Endometrial microvascular endothelial cells (primary cell): ENCODE measurements around the gene NPHP4. TPM values are rescaled to one million over a fixed set of nuclear protein-coding genes. Genes with fewer than 3 reads are reported as not detected.

Experiments used
- in situ Hi-C: cut with HindIII; loops from 2 replicates; pipeline ENCODE4 v1.10.0; 2017; ENCODE audit warnings: low sequenced_read_pairs, low pct_unique_long_range_greater_than_20kb; ENCODE audit errors: inconsistent ontology term
- total RNA-seq: library from RNA; depleted of rRNA; stranded (reverse); fragments of >200 nt; gene quantifications from one replicate; pipeline ENCODE4 v1.2.3, GENCODE V29; 2015; ENCODE audit errors: inconsistent ontology term

NPHP4 gene
- total RNA-seq, 1 donor from 2014 or later, result 4.2 TPM

GRCh38 chr1:5961601-5962000 lies 30.6 kb downstream of the NPHP4 start:
- in situ Hi-C loops, result no loop called here

GRCh38 chr1:5960336-5960735 lies 31.9 kb downstream of the NPHP4 start:
- in situ Hi-C loops, result no loop called here

GRCh38 chr1:5959667-5960230 lies 32.5 kb downstream of the NPHP4 start:
- in situ Hi-C loops, result no loop called here

DNA sequence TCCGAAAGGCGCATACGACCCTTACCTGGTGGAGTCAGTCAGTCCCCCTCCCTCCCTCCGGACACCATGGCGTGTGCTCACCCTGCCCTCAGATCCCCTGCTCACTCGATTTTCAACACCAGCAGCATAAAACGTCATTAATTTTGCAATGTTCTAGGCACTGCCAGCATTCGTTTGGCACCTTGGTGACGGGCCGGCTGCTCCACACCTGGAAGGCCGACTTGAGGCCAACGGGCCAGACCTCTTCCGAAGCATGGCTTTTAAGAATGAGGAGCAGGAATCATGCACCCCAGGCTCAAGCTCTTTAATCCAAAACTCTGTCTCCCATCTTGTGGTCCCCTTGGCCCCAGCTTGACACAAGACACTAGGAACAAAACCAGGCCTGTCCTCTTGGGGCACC lies 33.1 kb downstream of the NPHP4 start:
- in situ Hi-C loops, result no loop called here

DNA sequence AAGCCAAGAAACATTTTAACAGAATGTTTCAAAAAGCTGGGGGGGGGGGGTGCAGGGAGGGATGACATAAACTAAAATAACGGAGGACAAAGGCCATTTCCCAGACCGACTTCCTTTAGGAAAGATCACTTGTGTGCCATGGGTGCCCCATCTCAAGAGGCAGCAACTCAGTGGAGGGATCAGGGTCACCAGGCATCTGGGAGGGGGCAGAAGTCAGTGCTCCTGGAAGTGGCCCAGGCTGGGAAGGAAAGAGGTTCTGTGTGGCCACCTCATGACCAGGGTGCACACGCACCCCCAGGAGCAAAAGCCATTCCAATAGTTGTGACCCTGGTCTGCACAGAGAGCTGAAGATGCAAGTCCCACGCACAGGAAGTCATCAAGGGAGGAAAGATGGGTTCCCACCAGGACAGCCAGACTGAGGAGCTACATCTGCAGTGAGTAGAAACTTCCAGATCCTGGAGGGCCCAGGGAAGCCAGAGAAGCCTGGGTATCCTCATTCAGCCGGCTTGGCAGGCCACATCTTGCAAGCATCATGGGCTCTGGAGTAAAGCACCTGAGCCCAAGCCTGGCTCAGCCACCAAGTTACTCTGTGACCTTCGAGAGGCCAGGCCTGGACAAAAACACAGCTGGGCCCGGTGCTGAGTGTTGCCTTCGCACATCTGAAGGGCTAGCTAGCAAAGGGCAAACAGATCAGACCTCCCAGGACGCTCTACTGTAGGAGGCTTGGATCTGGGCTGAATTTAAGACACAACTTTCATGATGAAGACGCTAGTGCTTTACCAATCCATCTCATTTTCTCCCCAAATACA lies 36.0 kb downstream of the NPHP4 start:
- in situ Hi-C loops, result no loop called here

- in situ Hi-C loops, result no loop called here
Measured at GRCh38 chr1:5955479-5955977, 36.7 kb downstream of the NPHP4 start.

DNA sequence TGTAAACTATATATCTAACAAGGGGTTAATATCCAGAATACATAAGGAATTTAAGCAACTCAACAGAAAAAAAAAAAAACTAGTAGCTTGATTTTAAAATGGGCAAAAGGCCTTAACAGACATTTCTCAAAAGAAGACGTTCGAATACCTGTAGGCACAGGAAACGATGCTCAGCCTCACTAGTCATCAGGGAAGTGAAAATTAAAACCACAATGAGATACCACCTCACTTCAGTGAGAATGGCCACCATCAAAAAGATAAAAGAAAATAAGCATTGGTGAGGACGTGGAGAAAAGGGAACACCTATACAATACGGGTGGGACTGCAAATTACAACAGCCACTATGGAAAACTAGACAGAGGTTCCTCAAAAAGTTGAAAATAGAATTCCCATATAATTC lies 37.3 kb downstream of the NPHP4 start:
- in situ Hi-C loops, result no loop called here

DNA sequence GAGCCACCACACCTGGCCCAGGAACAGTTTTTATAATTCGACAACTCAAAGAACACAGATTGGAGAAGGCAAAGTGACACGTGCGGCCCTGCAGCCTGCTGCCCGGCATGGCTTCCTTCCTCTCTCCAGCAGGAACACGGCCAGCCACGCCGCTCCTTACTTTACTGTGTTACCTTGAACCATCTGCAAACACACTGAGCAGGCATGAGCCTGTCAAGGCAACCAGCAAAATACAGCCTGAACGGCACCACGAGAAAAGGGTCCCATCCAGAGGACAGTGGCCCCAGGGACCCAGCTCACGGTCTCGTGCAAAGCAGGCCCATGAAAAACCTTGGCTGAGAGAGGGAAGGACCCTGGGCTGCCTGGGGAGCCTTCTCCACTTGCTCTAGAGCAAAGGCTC lies 38.8 kb downstream of the NPHP4 start:
- in situ Hi-C loops, result no loop called here

DNA sequence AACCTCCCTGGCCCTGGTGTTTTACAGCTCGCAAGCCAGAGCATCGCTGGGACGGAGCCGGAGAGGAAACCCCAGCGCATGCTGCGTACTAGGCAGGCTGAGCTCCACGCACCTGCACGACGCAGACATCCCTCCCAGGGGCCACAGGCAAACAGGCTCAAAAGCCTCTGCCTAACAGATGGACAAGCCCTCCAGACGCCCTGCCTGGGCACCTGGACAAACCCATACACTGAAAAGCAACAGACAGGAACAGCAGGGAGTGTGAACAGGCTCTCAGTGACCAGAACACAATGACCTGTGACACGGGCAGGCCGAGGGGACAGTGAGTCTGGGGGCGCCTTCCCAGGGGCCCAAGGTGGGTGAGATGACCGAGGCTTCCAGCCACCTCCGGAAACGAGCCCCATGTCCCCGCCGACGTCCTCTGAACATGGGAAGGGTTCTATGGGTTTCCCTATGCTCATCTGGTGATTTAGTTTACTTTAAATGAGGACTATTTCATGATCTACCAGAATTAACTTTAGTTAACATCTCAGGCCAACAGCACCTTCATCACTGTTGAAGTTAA lies 40.3 kb downstream of the NPHP4 start:
- in situ Hi-C loops, result no loop called here

GRCh38 chr1:5950994-5951785 lies 41.0 kb downstream of the NPHP4 start:
- in situ Hi-C loops, result no loop called here

- in situ Hi-C loops, result no loop called here
Measured at GRCh38 chr1:5950201-5950895, 41.9 kb downstream of the NPHP4 start.

DNA sequence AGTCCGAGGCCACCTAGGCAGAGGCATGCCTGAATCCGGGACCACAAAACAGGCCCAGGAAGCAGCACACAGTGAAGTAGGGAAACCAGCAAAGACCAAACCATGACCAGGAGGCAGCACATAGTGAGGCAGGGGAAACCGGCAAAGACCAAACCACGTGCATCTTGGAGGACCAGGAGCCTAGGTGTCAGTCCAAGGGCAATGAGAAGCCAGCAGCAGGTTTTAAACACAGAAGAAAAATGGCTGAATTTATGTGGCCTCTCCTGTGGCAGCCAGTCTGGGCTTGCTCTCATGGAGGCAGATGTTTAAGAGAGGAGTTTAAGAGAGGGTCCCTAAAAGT lies 42.5 kb downstream of the NPHP4 start:
- in situ Hi-C loops, result no loop called here

- in situ Hi-C loops, result no loop called here
Measured at GRCh38 chr1:5949085-5949760, 43.0 kb downstream of the NPHP4 start.

DNA sequence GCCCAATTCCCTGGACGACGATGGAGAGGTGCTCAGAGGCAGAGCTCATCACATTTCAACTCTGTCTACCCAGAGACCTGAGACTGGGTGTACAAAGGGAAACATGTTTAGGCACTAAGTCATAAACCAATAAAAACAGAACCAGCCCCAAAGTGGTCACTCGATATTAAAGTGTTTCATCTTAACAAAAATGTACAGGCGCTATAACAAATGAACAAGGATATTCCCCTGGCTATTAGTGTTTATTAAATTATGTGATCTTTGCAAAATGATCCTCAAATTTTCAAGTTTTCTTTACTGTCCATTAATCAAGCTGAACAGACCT lies 43.6 kb downstream of the NPHP4 start:
- in situ Hi-C loops, result no loop called here

GRCh38 chr1:5947978-5948680 lies 44.1 kb downstream of the NPHP4 start:
- in situ Hi-C loops, result no loop called here

DNA sequence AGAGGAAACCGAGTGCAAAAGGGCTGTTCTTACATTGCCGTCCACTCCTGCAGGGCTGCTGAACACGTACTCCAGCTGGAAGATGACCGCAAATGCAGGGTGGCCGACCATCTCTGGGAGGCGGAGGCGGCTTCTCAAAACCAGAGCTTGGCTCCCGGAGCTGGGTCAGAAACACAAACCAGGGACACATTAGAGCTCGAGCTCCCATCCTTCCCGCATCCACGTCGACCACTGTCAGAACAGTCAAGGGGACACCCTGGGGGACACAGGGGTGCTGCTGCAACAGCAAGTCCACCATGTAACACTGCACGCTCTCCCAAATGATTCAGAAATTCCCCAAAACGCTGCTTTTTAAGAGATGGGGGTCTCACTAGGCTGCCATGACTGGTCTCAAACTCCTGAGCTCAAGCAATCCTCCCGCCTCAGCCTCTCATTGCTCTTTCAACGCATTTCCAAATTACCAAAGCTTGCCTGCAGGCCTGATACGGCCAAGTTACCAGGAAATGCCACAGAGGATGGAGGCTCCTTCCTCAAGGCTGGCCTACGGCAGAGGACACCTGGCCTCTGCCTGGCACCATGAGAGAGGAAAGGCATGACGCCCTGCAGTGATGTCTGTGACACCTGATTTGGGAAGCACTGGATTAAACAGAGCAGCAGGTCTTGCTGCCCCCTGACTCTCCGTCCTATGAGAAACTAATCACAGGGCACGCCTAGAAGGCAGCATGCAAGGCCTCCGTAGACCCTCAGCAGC lies 45.0 kb downstream of the NPHP4 start:
- in situ Hi-C loops, result no loop called here

- in situ Hi-C loops, result no loop called here
Measured at GRCh38 chr1:5945445-5945844, 46.8 kb downstream of the NPHP4 start.

DNA sequence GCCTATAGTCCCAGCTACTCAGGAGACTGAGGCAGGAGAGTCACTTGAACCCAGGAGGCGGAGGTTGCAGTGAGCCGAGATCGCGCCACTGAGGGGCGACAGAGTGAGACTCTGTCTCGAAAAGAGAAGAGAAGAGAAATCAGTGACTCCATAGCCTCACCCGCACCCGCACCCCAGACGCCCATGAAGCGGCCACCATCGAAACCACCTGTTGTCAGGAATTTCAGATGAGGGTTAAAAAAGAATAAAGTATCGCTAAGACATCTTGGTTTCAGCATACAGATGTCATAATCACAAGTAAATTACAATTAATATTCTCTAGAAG lies 47.4 kb downstream of the NPHP4 start:
- in situ Hi-C loops, result no loop called here
